Fibroblast of mammary gland (primary cell): Measurements from ENCODE around the gene CLTRN.

Experiments used
- DNase-seq: peaks from one replicate; pipeline ENCODE4 v3.0.0-alpha.2; 2010; ENCODE audit warnings: low read depth
- H3K4me3 ChIP-seq: 2 replicates; pipeline ENCODE4 v1.5.1; 2011; ENCODE audit warnings: low read depth, mild to moderate bottlenecking, low read length, moderate library complexity; ENCODE audit not compliant: control insufficient read depth
- CTCF ChIP-seq: conservative IDR thresholded peaks from 2 replicates; pipeline ENCODE4 v1.5.1; 2011; ENCODE audit warnings: low read depth, low read length, inconsistent platforms; ENCODE audit not compliant: control insufficient read depth, insufficient read depth

The CLTRN gene

GRCh38 chrX:15683193-15683592 is 18.6 kb upstream of the CLTRN start:
- H3K4me3 ChIP-seq: no peak overlapping the region
- TF ChIP-seq CTCF: no peak
- DNase-seq: no peak

- DNase-seq: no peak
- TF ChIP-seq CTCF: no peak
- no peak overlapping the region for H3K4me3 ChIP-seq
Measured at GRCh38 chrX:15681433-15681832, 16.8 kb upstream of the CLTRN start.

- no peak overlapping the region for H3K4me3 ChIP-seq
- TF ChIP-seq CTCF: no peak
- DNase-seq: peak; percentile 66
Measured at GRCh38 chrX:15680401-15680800, 15.8 kb upstream of the CLTRN start.

GRCh38 chrX:15679246-15679645 is 14.6 kb upstream of the CLTRN start:
- H3K4me3 ChIP-seq: no peak overlapping the region
- no peak for TF ChIP-seq CTCF
- peak; percentile 36 for DNase-seq

- DNase-seq: peak; percentile 14
- TF ChIP-seq CTCF: no peak
- H3K4me3 ChIP-seq: no peak overlapping the region
Measured at GRCh38 chrX:15678339-15678738, 13.7 kb upstream of the CLTRN start.

- no peak for TF ChIP-seq CTCF
- DNase-seq: no peak
- H3K4me3 ChIP-seq: peak overlapping the region; percentile 81
Measured at GRCh38 chrX:15676886-15677285, 12.3 kb upstream of the CLTRN start.

GRCh38 chrX:15675490-15675921 is 10.9 kb upstream of the CLTRN start:
- no peak for TF ChIP-seq CTCF
- peak overlapping the region; percentile 81 for H3K4me3 ChIP-seq
- DNase-seq: peak; percentile 80
